Liver (tissue), 3 donors: ENCODE data around the gene POFUT2.

Experiments
- ATF3 ChIP-seq: IDR thresholded peaks from 2 replicates; pipeline ENCODE4 v1.6.1; 2016; ENCODE audit warnings: antibody characterized with exemption
- EGR1 ChIP-seq, 2 donors: IDR thresholded peaks; 2 replicates each; pipeline ENCODE4 v1.6.1; 2016 to 2018; ENCODE audit warnings: antibody characterized with exemption in 2 of 2, low read depth in 2 of 2
- GABPA ChIP-seq, 2 donors: IDR thresholded peaks in 1 of 2; conservative IDR thresholded peaks in 1 of 2; 2 replicates each; pipeline ENCODE4 v1.6.1; 2016; ENCODE audit warnings: antibody characterized with exemption in 2 of 2, mild to moderate bottlenecking in 1 of 2, moderate library complexity in 1 of 2
- TF ChIP-seq, protein P1 (sequence below): fragments of 150-350 bp; IDR thresholded peaks from 2 replicates; pipeline ENCODE4 v1.5.1; 2017; ENCODE audit warnings: improper control_type of control experiment, low read depth, low read length; ENCODE audit not compliant: missing input control
- donor health status: healthy.
- donor health status: healthy.

DNA sequence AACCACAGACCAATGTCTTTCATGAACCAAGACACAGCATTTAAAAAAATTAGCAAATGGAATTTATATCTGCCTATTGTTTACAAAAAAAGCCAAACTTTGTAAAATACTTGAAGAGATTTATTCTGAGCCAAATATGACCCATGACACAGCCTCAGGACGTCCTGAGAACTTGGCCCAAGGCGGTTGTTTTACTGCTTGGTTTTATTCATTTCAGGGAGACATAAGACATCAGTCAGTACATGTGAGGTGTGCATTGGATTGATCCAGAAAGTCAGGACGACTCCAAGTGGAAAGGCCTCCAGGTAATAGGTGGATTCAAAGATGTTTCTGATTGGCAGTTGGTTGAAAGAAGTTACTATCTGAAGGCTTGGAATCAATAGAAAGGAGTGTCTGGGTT lies 1.4 kb upstream of the POFUT2 start:
- TF ChIP-seq, protein P1, sequence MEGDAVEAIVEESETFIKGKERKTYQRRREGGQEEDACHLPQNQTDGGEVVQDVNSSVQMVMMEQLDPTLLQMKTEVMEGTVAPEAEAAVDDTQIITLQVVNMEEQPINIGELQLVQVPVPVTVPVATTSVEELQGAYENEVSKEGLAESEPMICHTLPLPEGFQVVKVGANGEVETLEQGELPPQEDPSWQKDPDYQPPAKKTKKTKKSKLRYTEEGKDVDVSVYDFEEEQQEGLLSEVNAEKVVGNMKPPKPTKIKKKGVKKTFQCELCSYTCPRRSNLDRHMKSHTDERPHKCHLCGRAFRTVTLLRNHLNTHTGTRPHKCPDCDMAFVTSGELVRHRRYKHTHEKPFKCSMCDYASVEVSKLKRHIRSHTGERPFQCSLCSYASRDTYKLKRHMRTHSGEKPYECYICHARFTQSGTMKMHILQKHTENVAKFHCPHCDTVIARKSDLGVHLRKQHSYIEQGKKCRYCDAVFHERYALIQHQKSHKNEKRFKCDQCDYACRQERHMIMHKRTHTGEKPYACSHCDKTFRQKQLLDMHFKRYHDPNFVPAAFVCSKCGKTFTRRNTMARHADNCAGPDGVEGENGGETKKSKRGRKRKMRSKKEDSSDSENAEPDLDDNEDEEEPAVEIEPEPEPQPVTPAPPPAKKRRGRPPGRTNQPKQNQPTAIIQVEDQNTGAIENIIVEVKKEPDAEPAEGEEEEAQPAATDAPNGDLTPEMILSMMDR: no peak
- TF ChIP-seq GABPA (IDR thresholded peaks at IDR 0.05 in 1 of 2, conservative IDR thresholded peaks at IDR 0.05 in 1 of 2) (no peak), ATF3 (no peak), EGR1 (IDR thresholded peaks at IDR 0.05; ENCODE audit: low read depth in 2 of 2) (no peak)
